Left lung (tissue), 10 donors: ENCODE measurements around the gene CASP8AP2. TPM values are rescaled to one million over a fixed set of nuclear protein-coding genes. Genes with fewer than 3 reads are reported as not detected.

Source experiments
- ATAC-seq: fragments of 200-7000 bp; cut with Tn5 transposase; one replicate; pipeline ENCODE4 v1.9.1; 2020; ENCODE audit warnings: moderate library complexity
- DNase-seq, 4 donors: peaks; one replicate each; pipeline ENCODE4 v3.0.0-alpha.2; 2013 to 2020
- H3K27ac ChIP-seq, 2 donors: fragments of 200-600 bp; sonication (generic) in 1 of 2; one replicate each; pipeline versions ENCODE4 v1.5.0 to v1.8.0; 2020 to 2021
- H3K27me3 ChIP-seq, 2 donors: fragments of 200-600 bp; sonication (generic) in 1 of 2; one replicate each; pipeline versions ENCODE4 v1.5.0 to v1.8.0; 2020 to 2021
- H3K36me3 ChIP-seq, 2 donors: fragments of 200-600 bp; sonication (generic) in 1 of 2; one replicate each; pipeline versions ENCODE4 v1.5.0 to v1.8.0; 2020 to 2021
- H3K4me1 ChIP-seq, 2 donors: fragments of 200-600 bp; one replicate each; pipeline ENCODE4 v1.8.0; 2021
- H3K4me3 ChIP-seq, 2 donors: fragments of 200-600 bp; sonication (generic) in 1 of 2; one replicate each; pipeline versions ENCODE4 v1.5.0 to v1.8.0; 2020 to 2021; ENCODE audit warnings: mild to moderate bottlenecking in 1 of 2
- H3K9me3 ChIP-seq, 2 donors: fragments of 200-600 bp; sonication (generic) in 1 of 2; one replicate each; pipeline versions ENCODE4 v1.5.0 to v1.8.0; 2020 to 2021
- CTCF ChIP-seq, 2 donors: fragments of 200-600 bp; sonication (generic) in 1 of 2; IDR thresholded peaks; one replicate each; pipeline versions ENCODE4 v1.5.0 to v1.8.0; 2021; ENCODE audit warnings: antibody characterized with exemption in 2 of 2
- intact Hi-C, 2 donors: fragments of 100-400 bp; cut with DNase I; formaldehyde crosslinking; loops; one replicate each; pipeline versions ENCODE4 v1.11.2 to v1.14.2; 2022
- polyA plus RNA-seq, 6 donors: library from polyadenylated mRNA; unstranded; fragments of 120-200 nt; gene quantifications; one replicate each; pipeline ENCODE4 v1.2.1, GENCODE V29; 2013; ENCODE audit not compliant: insufficient read length in 6 of 6
- total RNA-seq, 2 donors: library from RNA; stranded (reverse); fragmentation: NEBNext Ultra II Directional; extraction: Animal tissue kit (Norgen Biotek cat#: 25700); gene quantifications; one replicate each; pipeline ENCODE4 v1.2.1, GENCODE V29; 2021
- donor health status: DM: no; HTN: yes; CAD: no.
- donor health status: DM: no; HTN: no; CAD: no.

The CASP8AP2 gene
- total and polyA plus RNA-seq, 8 donors: 15.9 to 30.0 (median 23.5) TPM

GRCh38 chr6:89792881-89793280 is 36.8 kb upstream of the CASP8AP2 start:
- intact Hi-C loops: no loop called here
- H3K36me3 ChIP-seq: peaks cover 0 to 70% of the 10 kb centered on the region in 2 donors
- peak; percentile 70 for ATAC-seq
- H3K4me3 ChIP-seq: no peak overlapping the region
- H3K27me3 ChIP-seq: no peaks in the 10 kb centered on the region
- no peaks in the 10 kb centered on the region for H3K9me3 ChIP-seq
- H3K27ac ChIP-seq: no peak overlapping the region
- no peak for TF ChIP-seq CTCF (IDR thresholded peaks at IDR 0.05)
- peak in 1 of 4 donors; percentile 23 for DNase-seq
- H3K4me1 ChIP-seq: no peaks in the 10 kb centered on the region

- Histone ChIP-seq H3K4me3 (no peak overlapping the region), H3K27me3 (no peaks in the 10 kb centered on the region), H3K4me1 (no peaks in the 10 kb centered on the region), H3K36me3 (peaks cover 0 to 66% of the 10 kb centered on the region in 2 donors), H3K9me3 (no peaks in the 10 kb centered on the region), H3K27ac (no peak overlapping the region)
- no peak for TF ChIP-seq CTCF (IDR thresholded peaks at IDR 0.05)
- no peak for DNase-seq
- intact Hi-C loops: no loop called here
- ATAC-seq: no peak
Observed at GRCh38 chr6:89793586-89793985, 36.1 kb upstream of the CASP8AP2 start.

GRCh38 chr6:89794324-89794723 is 35.4 kb upstream of the CASP8AP2 start:
- H3K27ac ChIP-seq: no peak overlapping the region
- no peak overlapping the region for H3K4me3 ChIP-seq
- no peaks in the 10 kb centered on the region for H3K4me1 ChIP-seq
- no peaks in the 10 kb centered on the region for H3K9me3 ChIP-seq
- intact Hi-C loops: no loop called here
- DNase-seq (no peak), ATAC-seq (no peak)
- no peaks in the 10 kb centered on the region for H3K27me3 ChIP-seq
- no peak for TF ChIP-seq CTCF (IDR thresholded peaks at IDR 0.05)
- H3K36me3 ChIP-seq: peaks cover 0 to 63% of the 10 kb centered on the region in 2 donors

DNA sequence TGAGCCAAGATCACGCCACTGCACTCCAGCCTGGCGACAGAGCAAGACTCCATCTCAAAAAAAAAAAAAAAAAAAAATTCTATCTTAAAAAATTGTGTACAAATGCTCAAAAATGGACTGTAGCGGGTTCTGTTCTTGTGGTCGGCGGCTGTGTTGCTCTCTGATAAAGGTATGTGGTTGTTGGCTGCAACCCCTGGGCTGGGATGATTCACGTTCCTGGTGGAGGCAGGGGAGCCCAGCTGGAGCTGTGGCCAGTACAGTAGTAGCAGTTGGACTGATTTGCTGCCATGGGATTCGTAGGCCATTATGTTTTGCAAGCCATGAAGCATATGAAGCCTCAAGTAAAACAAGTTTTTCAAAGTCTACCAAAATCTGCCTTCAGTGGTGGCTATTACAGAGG is 32.4 kb upstream of the CASP8AP2 start:
- Histone ChIP-seq H3K36me3 (peaks cover 0 to 76% of the 10 kb centered on the region in 2 donors), H3K27me3 (no peaks in the 10 kb centered on the region), H3K4me3 (no peak overlapping the region), H3K4me1 (no peaks in the 10 kb centered on the region), H3K9me3 (no peaks in the 10 kb centered on the region), H3K27ac (no peak overlapping the region)
- intact Hi-C loops: no loop called here
- no peak for TF ChIP-seq CTCF (IDR thresholded peaks at IDR 0.05)
- no peak for ATAC-seq
- DNase-seq: no peak

GRCh38 chr6:89799096-89799495 is 30.6 kb upstream of the CASP8AP2 start:
- H3K27me3 ChIP-seq: no peaks in the 10 kb centered on the region

More at GRCh38 chr6:89799096-89799495, 30.6 kb upstream of the CASP8AP2 start:
- Histone ChIP-seq H3K4me1 (no peaks in the 10 kb centered on the region), H3K27ac (no peak overlapping the region), H3K9me3 (no peaks in the 10 kb centered on the region), H3K36me3 (peaks cover 0 to 67% of the 10 kb centered on the region in 2 donors), H3K4me3 (no peak overlapping the region)
- intact Hi-C loops: no loop called here
- ATAC-seq (no peak), DNase-seq (no peak)
- no peak for TF ChIP-seq CTCF (IDR thresholded peaks at IDR 0.05)
